ENCODE results near the gene RPS3. TPM values are rescaled to one million over a fixed set of nuclear protein-coding genes. Genes with fewer than 3 reads are reported as not detected.

The RPS3 gene
- total RNA-seq: 1,876 and 2,642 TPM in 2 replicates

DNA sequence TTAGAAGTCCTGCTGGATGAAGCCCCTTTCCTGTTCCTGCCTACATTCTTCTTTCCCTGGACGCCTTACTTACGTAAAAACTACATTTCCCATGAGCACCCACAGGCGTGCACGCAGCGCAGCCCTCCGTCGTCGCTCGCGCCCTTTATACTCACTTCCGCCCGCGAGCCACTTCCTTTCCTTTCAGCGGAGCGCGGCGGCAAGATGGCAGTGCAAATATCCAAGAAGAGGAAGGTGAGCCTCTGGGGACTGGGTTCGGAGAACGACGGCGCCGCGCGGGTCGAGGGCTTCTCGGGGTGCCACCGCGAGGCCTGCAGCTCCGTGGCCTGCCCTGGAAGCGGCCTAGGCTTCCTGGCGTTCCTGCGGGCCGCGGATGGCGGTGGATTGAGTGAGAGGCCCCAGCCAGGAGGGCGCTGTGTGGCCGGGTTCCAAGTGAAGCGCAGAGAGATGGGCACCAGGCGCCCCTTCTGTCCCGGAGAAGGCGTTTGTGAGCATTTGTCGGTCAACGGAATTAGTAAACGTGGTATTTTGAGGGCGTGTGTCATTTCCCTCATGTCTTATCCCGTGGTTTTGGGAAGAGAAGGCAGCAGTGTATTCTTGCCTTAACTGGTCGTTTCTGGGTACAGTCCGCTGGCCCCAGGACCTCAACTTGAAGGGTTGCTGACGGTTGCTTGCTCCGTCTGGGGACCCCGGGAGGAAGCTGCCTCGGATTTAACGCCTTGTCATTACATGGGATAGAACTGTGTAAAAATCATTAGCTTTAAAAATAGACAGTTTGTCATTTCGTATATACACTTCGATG is at the start of gene RPS3:
Gene RPS3, plus strand, starts transcription at position 175 of the 802 bp plus-strand sequence. Its CDS starts 30 bp downstream, at position 205.

DNA sequence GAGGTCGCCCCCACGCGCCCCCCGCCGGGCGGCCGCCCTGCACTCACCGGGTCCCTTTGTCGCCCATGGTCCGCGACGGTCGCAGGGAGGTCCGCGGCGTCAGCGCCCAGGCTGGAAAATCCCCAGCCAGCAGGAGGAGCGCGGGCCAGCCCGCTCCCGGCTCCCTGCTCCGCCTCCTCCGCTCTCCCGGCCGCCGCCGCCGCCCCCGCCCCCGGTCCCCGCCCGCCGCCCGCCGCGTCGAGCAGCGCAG is 47.9 kb upstream of the RPS3 start, which contains the start of gene ARRB1:
Gene ARRB1, minus strand, starts transcription at position 121 of the 250 bp plus-strand sequence. Its CDS starts 54 bp downstream, at position 67.

DNA sequence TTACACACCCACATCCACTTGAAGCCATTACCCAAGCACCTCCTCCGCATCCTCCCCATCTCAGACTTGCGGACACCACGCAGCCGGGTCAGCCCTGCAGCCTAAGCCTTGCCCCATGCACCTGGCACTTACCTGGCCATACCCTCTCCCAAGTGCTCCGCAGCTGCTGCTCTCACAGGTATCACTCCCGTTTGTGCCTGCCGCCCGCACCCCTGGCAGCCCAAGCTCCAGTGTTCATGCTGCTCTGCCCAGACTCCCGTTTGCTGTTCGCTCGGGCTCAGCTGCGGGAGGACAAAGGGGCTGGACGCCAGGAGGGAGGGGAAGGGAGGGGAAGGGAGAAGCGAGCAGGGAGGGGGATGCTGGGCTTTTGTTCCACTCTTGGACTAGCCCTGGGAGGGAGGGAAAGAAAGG is 33.6 kb downstream of the RPS3 start, which contains the start of gene KLHL35:
Gene KLHL35, minus strand, starts transcription at position 293 of the 411 bp plus-strand sequence. CDS start 2,574 bp downstream, outside the sequence.

Small RNA genes within 50 kb of the gene (small RNA-seq; reads per million reads assigned to genes)
- gene SNORD15A (not detected), gene SNORD15B (4,454 reads per million, percentile 100 among the genes with 10 or more reads in this experiment)

Other genes starting within 250 kb of the RPS3 start
- gene SLCO2B1, start 248.4 kb upstream of the RPS3 start, total RNA-seq: 0.57 and 0.65 TPM in 2 replicates
- under 0.01 TPM in 1 of 2 replicates, not detected in the other for gene TPBGL, start 158.7 kb upstream of the RPS3 start, total RNA-seq
- gene ARRB1, start 47.9 kb upstream of the RPS3 start, total RNA-seq: 116 and 358 TPM in 2 replicates
- gene KLHL35, start 33.7 kb downstream of the RPS3 start, total RNA-seq: 2.0 and 3.9 TPM in 2 replicates
- gene GDPD5, start 126.4 kb downstream of the RPS3 start, total RNA-seq: 43.8 and 44.7 TPM in 2 replicates
- gene SERPINH1, start 162.7 kb downstream of the RPS3 start, total RNA-seq: 427 and 542 TPM in 2 replicates